BJ (cell line): ENCODE measurements around the gene CDC42BPA. TPM values are rescaled to one million over a fixed set of nuclear protein-coding genes. Genes with fewer than 3 reads are reported as not detected.
"Not testable (repeated sequence)": the region's sequence is repeated elsewhere in the genome, so short reads cannot be mapped to it uniquely, and the experiment has no call there.

Source experiments
- CTCF ChIA-PET: fragments of 350-600 bp; formaldehyde crosslinking; extraction: SDS; loops from one replicate; lab custom pipeline; 2021; ENCODE audit warnings: antibody characterized with exemption, inconsistent platforms; lab: Yijun Ruan, JAX
- POLR2A ChIA-PET: fragments of 300-600 bp; sonication (Branson Sonifier 250); formaldehyde crosslinking; extraction: SDS; loops from one replicate; lab custom pipeline; 2021; ENCODE audit warnings: antibody characterized with exemption; lab: Charles Lee
- DNase-seq: peaks from one replicate; pipeline ENCODE4 v3.0.0-alpha.2; 2011; ENCODE audit warnings: low read depth
- H3K27me3 ChIP-seq: 2 replicates; pipeline ENCODE4 v1.6.0; 2011; ENCODE audit warnings: low read length; ENCODE audit not compliant: control insufficient read depth, insufficient read depth
- H3K36me3 ChIP-seq: 2 replicates; pipeline ENCODE4 v1.5.1; 2011; ENCODE audit warnings: low read length; ENCODE audit not compliant: control insufficient read depth, insufficient read depth
- H3K4me3 ChIP-seq: 2 replicates; pipeline ENCODE4 v1.5.1; 2011; ENCODE audit warnings: low read depth, mild to moderate bottlenecking, control low read depth, low read length
- CTCF ChIP-seq: IDR thresholded peaks from 2 replicates; pipeline ENCODE4 v1.5.1; 2011; ENCODE audit warnings: low read depth, mild to moderate bottlenecking, control low read depth, inconsistent platforms, low read length, moderate library complexity; ENCODE audit not compliant: insufficient read depth
- polyA plus RNA-seq: library from polyadenylated mRNA; depleted of rRNA; stranded (reverse); fragments of >200 nt; gene quantifications from 2 replicates; pipeline ENCODE4 v1.2.3, GENCODE V29; 2011

Gene CDC42BPA
- polyA plus RNA-seq, 1 experiment, result 17.9 TPM

DNA sequence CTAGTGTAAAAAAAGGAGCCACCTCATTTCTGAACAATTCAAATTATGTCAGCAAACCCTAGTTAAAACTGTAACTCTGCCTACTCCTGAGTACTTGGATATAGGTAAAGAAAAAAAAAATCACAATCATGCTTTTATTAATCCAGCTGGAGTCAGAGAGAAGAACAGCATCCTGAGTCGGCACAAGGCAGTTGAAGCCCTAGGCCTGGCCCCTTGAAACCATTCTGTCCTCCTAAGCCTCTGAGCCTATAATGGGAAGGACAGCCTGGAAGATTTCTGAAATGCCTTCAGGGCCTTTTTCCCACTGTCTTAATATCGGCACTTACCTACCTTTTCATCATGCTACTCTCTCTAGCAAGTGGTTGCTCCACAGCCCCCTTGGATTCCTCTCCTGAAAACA lies 32.5 kb downstream of the CDC42BPA start:
- Histone ChIP-seq H3K27me3 (no peaks in the 10 kb centered on the region), H3K4me3 (no peak overlapping the region), H3K36me3 (no peaks in the 10 kb centered on the region; the same call in none of the 2 replicates)
- DNase-seq, result no peak
- CTCF ChIA-PET, result no interaction called here
- no peak for TF ChIP-seq CTCF
- POLR2A ChIA-PET, result no interaction called here

- DNase-seq, result no peak
- Histone ChIP-seq H3K27me3 (no peaks in the 10 kb centered on the region), H3K36me3 (no peaks in the 10 kb centered on the region; the same call in none of the 2 replicates), H3K4me3 (no peak overlapping the region)
- ChIA-PET POLR2A (no interaction called here), CTCF (no interaction called here)
- TF ChIP-seq CTCF, result no peak
Observed at GRCh38 chr1:227281371-227281770, 36.9 kb downstream of the CDC42BPA start.

GRCh38 chr1:227280836-227281235 lies 37.5 kb downstream of the CDC42BPA start:
- no peak for DNase-seq
- no peak for TF ChIP-seq CTCF
- H3K27me3 ChIP-seq, result no peaks in the 10 kb centered on the region
- ChIA-PET POLR2A (no interaction called here), CTCF (interaction anchor here (0.8 kb wide), 1 partner anchor 86 kb away, joined by 3 read pairs; no protein-coding TSS in a partner anchor)
- no peak overlapping the region for H3K4me3 ChIP-seq
- H3K36me3 ChIP-seq, result no peaks in the 10 kb centered on the region; the same call in 1 of the 2 replicates

DNA sequence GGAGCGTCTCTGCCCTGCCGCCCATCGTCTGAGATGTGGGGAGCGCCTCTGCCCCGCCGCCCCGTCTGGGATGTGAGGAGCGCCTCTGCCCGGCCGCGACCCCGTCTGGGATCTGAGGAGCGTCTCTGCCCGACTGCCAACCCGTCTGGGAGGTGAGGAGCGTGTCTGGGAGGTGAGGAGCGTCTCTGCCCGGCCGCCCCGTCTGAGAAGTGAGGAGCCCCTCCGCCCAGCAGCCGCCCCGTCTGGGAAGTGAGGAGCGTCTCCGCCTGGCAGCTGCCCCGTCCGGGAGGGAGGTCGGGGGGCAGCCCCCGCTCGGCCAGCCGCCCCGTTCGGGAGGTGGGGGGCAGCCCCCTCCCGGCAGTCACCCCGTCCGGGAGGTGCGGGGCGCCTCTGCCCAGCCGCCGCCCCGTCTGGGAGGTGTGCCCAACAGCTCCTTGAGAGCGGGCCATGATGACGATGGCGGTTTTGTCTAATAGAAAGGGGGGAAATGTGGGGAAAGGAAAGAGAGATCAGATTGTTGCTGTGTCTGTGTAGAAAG lies 42.1 kb downstream of the CDC42BPA start:
- DNase-seq, CTCF ChIA-PET, POLR2A ChIA-PET, H3K4me3 ChIP-seq, H3K27me3 ChIP-seq, H3K36me3 ChIP-seq: not testable (repeated sequence)

DNA sequence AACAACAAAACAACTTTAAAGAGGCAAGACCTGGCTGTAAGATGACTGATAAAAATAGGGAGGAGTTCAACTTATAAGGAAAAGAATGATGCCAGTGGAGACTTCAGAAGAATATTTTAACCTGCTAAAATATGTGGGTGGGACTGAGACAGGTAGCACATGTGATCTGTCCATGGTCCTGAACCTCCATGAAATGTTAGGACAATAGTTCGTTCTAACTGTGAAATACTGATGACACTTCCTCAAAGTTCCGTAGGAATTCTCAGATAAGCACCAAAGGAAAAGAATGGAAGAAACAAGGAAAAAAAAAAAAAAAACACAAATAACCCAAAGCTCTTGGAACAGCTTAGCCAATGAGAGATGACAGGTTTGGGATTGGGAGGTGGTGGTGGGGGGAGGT lies 44.7 kb downstream of the CDC42BPA start:
- POLR2A ChIA-PET, result no interaction called here
- H3K4me3 ChIP-seq, result no peak overlapping the region
- TF ChIP-seq CTCF, result no peak
- CTCF ChIA-PET, result no interaction called here
- H3K27me3 ChIP-seq, result no peaks in the 10 kb centered on the region
- DNase-seq, result no peak
- H3K36me3 ChIP-seq, result no peaks in the 10 kb centered on the region

DNA sequence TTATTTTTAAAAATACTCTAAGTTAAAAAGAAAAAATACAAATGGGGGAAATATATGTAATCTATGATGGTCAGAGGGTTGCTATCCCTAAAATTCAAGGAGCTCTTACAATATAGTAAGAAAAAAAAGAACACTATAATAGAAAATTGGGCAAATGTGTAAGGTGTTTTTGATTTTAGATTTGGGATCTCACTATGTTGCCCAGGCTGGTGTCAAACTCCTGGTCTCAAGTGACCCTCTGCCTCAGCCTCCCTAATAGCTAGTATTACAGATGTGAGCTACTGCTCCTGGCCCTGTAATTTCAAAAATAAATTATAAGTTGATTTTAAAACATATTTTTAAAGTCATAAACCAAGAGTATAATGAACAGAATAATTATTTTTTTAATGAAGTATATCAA lies 45.9 kb downstream of the CDC42BPA start:
- ChIA-PET CTCF (interaction anchor here (1.1 to 1.4 kb wide), 2 partner anchors 10 to 141 kb away, joined by 3 read pairs; no protein-coding TSS in a partner anchor), POLR2A (no interaction called here)
- TF ChIP-seq CTCF, result no peak
- Histone ChIP-seq H3K4me3 (no peak overlapping the region), H3K27me3 (no peaks in the 10 kb centered on the region), H3K36me3 (no peaks in the 10 kb centered on the region)
- DNase-seq, result no peak
